K562 (cell line): ENCODE data around the gene CACNA1C. TPM values are rescaled to one million over a fixed set of nuclear protein-coding genes. Genes with fewer than 3 reads are reported as not detected.
A peak's percentile ranks its signal among the peaks of the same experiment; 100 is the strongest.

Experiments used
- BHLHE40 ChIP-seq: IDR thresholded peaks from 2 replicates; pipeline ENCODE4 v1.6.1; 2011; ENCODE audit warnings: low read length, improper control_type of control experiment
- CHD7 ChIP-seq: fragments of 200-600 bp; sonication (generic); IDR thresholded peaks from one replicate; pipeline ENCODE4 v1.6.1; 2012; ENCODE audit warnings: mild to moderate bottlenecking, low read depth, low read length, inconsistent platforms
- CTCF ChIP-seq, 3 experiments: IDR thresholded peaks in 2 of 3; conservative IDR thresholded peaks in 1 of 3; 2 replicates each; pipeline ENCODE4 v1.5.1; 2011 to 2012; ENCODE audit warnings: low read length in 3 of 3, mild to moderate bottlenecking in 3 of 3, control low read depth in 2 of 3, improper control_type of control experiment in 1 of 3, inconsistent platforms in 1 of 3, low read depth in 1 of 3, mixed read lengths in 1 of 3, moderate library complexity in 1 of 3; ENCODE audit not compliant: insufficient read depth in 2 of 3
- E2F6 ChIP-seq, 2 experiments: IDR thresholded peaks; 2 replicates each; pipeline ENCODE4 v1.6.1; 2011; ENCODE audit warnings: borderline replicate concordance in 1 of 2, control low read depth in 1 of 2, low read depth in 1 of 2, low read length in 1 of 2, mild to moderate bottlenecking in 1 of 2, mixed read lengths in 1 of 2, moderate library complexity in 1 of 2; ENCODE audit not compliant: insufficient read depth in 1 of 2, insufficient read length in 1 of 2, poor library complexity in 1 of 2, severe bottlenecking in 1 of 2; ENCODE audit errors: extremely low read depth in 1 of 2
- ELF1 ChIP-seq: fragments of 200-800 bp; sonication (Bioruptor generic); IDR thresholded peaks from 2 replicates; pipeline ENCODE4 v1.6.1; 2016; ENCODE audit warnings: missing genetic modification characterization, missing compliant biosample characterization
- HLTF ChIP-seq: fragments of 450-650 bp; IDR thresholded peaks from 2 replicates; pipeline ENCODE4 v1.6.1; 2016
- KDM5B ChIP-seq: fragments of 200-600 bp; sonication (generic); IDR thresholded peaks from 2 replicates; pipeline ENCODE4 v1.6.1; 2012; ENCODE audit warnings: low read depth, mild to moderate bottlenecking, moderate library complexity, low read length, control low read depth, inconsistent platforms; ENCODE audit not compliant: insufficient replicate concordance
- MYC ChIP-seq, 2 experiments: fragments of 250-450 bp in 1 of 2; sonication (Bioruptor Pico) in 1 of 2; IDR thresholded peaks; 2 replicates each; pipeline versions ENCODE4 v1.5.1 to v1.6.1; 2012 to 2021; ENCODE audit warnings: low read depth in 2 of 2, borderline replicate concordance in 1 of 2, improper control_type of control experiment in 1 of 2, low read length in 1 of 2, mild to moderate bottlenecking in 1 of 2, moderate library complexity in 1 of 2
- NFXL1 ChIP-seq: fragments of 450-650 bp; formaldehyde crosslinking; IDR thresholded peaks from 2 replicates; pipeline ENCODE4 v1.4.0; 2021; ENCODE audit warnings: mild to moderate bottlenecking
- POLR2H ChIP-seq: IDR thresholded peaks from 2 replicates; pipeline ENCODE4 v1.6.1; 2016; ENCODE audit warnings: missing genetic modification characterization, low read depth, mild to moderate bottlenecking, control low read depth, missing compliant biosample characterization, moderate library complexity
- POU5F1 ChIP-seq: fragments of 150-350 bp; IDR thresholded peaks from 2 replicates; pipeline ENCODE4 v1.6.1; 2014; ENCODE audit warnings: borderline replicate concordance, low read length, low read depth, mild to moderate bottlenecking; ENCODE audit not compliant: partially characterized antibody
- polyA plus RNA-seq, 8 experiments: library from polyadenylated mRNA; depleted of rRNA in 4 of 8; stranded (reverse) in 5 of 8; unstranded in 3 of 8; fragments of >200 nt; fragmentation: Nextera tagmentation in 2 of 8; fragmentation: Illumina TruSeq in 1 of 8; extraction: Ambion mirVana in 2 of 8; extraction: Trizol in 1 of 8; gene quantifications; 2 replicates each; pipeline versions ENCODE4 v1.2.1 to v1.2.3, GENCODE V29; 2011 to 2014; ENCODE audit warnings: inconsistent platforms in 1 of 8, missing spikeins in 1 of 8
- total RNA-seq, 7 experiments: library from RNA; depleted of rRNA in 6 of 7; stranded (reverse); fragments of >200 nt in 6 of 7; fragmentation: Illumina TruSeq in 2 of 7; extraction: Trizol in 2 of 7; gene quantifications; 2 replicates each; pipeline versions ENCODE4 v1.2.1 to v1.2.3, GENCODE V29; 2011 to 2021; ENCODE audit warnings: low replicate concordance in 1 of 7

CACNA1C gene
- total and polyA plus RNA-seq, 9 of the 15 experiments (the other 6 are each of a cell fraction or from before 2014, with no cell fraction given), result not detected

- TF ChIP-seq CHD7, result no peak
- TF ChIP-seq POLR2H (tag), result no peak
- no peak for TF ChIP-seq ELF1
- TF ChIP-seq E2F6 (IDR thresholded peaks at IDR 0.05; ENCODE audit: borderline replicate concordance in 1 of 2, extremely low read depth in 1 of 2, insufficient read depth in 1 of 2, insufficient read length in 1 of 2, low read depth in 1 of 2, low read length in 1 of 2, poor library complexity in 1 of 2, severe bottlenecking in 1 of 2), result peak; percentile 86 to 88
- TF ChIP-seq MYC (IDR thresholded peaks at IDR 0.05; ENCODE audit: low read depth, low read length), result peak; percentile 62
- no peak for TF ChIP-seq MYC (CRISPR knock-in tag; IDR thresholded peaks at IDR 0.05; ENCODE audit: borderline replicate concordance, low read depth)
- no peak for TF ChIP-seq KDM5B
- peak; percentile 32; the same call in 1 of the 2 replicates for TF ChIP-seq BHLHE40
- no peak for TF ChIP-seq HLTF
- no peak for TF ChIP-seq NFXL1 (CRISPR knock-in tag)
- TF ChIP-seq CTCF (IDR thresholded peaks at IDR 0.05 in 2 of 3, conservative IDR thresholded peaks at IDR 0.05 in 1 of 3; ENCODE audit: insufficient read depth in 2 of 3, low read depth in 1 of 3, low read length in 3 of 3), result peak; percentile 68 to 78 (median 72)
- no peak for TF ChIP-seq POU5F1
Measured at GRCh38 chr12:2034633-2035430, 18.0 kb upstream of the CACNA1C start (continued).
